Dendritic cell treated with granulocyte-macrophage colony-stimulating factor and Interleukin-4, amounts not matched to agents 40 ng/mL and 50 ng/mL, for 4 days (primary cell): ENCODE data around the gene MAST2.
"Not testable (repeated sequence)": the region's sequence is repeated elsewhere in the genome, so short reads cannot be mapped to it uniquely, and the experiment has no call there.

Source experiments
- H3K27ac Mint-ChIP-seq: one replicate; pipeline ENCODE4 v1.8.0; 2022; ENCODE audit warnings: mild to moderate bottlenecking, mixed read lengths
- H3K27me3 Mint-ChIP-seq: one replicate; pipeline ENCODE4 v1.8.0; 2022; ENCODE audit warnings: mild to moderate bottlenecking, mixed read lengths
- H3K36me3 Mint-ChIP-seq: one replicate; pipeline ENCODE4 v1.8.0; 2022; ENCODE audit warnings: low read depth, mixed read lengths
- H3K4me1 Mint-ChIP-seq: one replicate; pipeline ENCODE4 v1.8.0; 2022; ENCODE audit warnings: low read depth, mixed read lengths
- H3K4me3 Mint-ChIP-seq: one replicate; pipeline ENCODE4 v1.8.0; 2022; ENCODE audit warnings: mild to moderate bottlenecking, moderate library complexity, mixed read lengths
- H3K9me3 Mint-ChIP-seq: one replicate; pipeline ENCODE4 v1.8.0; 2022; ENCODE audit warnings: mixed read lengths
- intact Hi-C: fragments of 100-400 bp; cut with micrococcal nuclease; formaldehyde crosslinking; loops from one replicate; pipeline ENCODE4 v1.15.0; 2022

The MAST2 gene

DNA sequence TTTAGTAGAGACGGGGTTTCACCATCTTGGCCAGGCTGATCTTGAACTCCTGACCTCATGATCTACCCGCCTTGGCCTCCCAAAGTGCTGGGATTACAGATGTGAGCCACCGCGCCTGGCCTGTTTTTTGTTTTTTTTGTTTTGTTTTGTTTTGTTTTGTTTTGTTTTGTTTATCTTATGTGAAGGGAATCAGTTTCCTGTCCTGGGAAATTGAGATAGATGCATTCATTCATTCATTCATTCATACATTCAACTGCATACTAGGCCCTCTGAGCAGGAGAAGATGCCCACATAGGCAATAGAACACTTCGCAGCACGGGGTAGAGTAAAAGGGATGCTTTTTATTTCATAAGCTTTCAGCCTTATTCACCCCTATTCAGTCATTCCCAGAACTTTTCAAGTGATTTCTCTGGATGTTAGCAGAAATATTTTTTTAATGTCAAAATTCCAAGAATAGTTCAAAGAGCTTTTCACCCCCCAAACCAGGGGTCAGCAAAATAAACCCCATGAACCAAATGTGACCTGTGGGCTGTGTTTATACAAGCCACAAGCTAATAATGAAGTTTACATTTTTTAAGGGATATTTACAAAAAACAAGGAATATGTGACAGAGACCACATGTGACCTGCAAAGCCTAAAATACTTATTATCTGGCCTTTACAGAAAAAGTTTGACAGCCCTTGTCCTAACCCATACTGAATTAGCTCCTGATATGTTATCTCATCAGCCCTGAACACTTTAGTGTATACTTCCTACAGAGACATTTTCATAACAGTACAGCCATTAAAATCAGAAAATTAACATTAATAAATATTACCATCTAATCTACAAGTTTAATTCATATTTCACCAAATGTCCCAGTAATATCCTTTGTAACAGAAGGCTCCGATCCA is 127.1 kb downstream of the MAST2 start:
- H3K4me3 Mint-ChIP-seq: no peak overlapping the region

DNA sequence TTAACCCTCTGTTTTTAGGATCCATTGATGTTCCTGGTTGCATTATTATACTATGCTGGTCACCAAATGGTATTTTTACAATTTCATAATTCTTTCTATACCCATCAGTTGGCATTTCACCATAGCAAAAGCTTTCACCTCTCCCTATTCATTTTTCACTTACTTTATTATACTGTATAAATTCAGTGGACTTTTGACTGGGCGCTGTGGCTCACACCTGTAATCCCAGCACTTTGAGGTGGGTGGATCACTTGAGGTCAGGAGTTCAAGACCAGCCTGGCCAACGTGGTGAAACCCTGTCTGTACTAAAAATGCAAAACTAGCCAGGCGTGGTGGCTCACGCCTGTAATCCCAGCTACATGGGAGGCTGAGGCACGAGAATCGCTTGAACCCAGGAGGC is 128.8 kb downstream of the MAST2 start:
- H3K36me3 Mint-ChIP-seq, intact Hi-C loops, H3K9me3 Mint-ChIP-seq, H3K4me3 Mint-ChIP-seq, H3K27me3 Mint-ChIP-seq, H3K27ac Mint-ChIP-seq: not testable (repeated sequence)
- peaks cover 10% of the 10 kb centered on the region for H3K4me1 Mint-ChIP-seq

More for the DNA sequence above, 127.1 kb downstream of the MAST2 start:
- intact Hi-C loops: no loop called here
- H3K36me3 Mint-ChIP-seq: no peaks in the 10 kb centered on the region
- no peaks in the 10 kb centered on the region for H3K9me3 Mint-ChIP-seq
- H3K27ac Mint-ChIP-seq: no peak overlapping the region
- H3K27me3 Mint-ChIP-seq: no peaks in the 10 kb centered on the region
- peaks cover 15% of the 10 kb centered on the region for H3K4me1 Mint-ChIP-seq

- Mint-ChIP-seq H3K4me3 (no peak overlapping the region), H3K9me3 (no peaks in the 10 kb centered on the region), H3K27me3 (no peaks in the 10 kb centered on the region), H3K36me3 (peaks cover 6% of the 10 kb centered on the region), H3K27ac (no peak overlapping the region), H3K4me1 (no peaks in the 10 kb centered on the region)
- intact Hi-C loops: no loop called here
These were observed 131.5 kb downstream of the MAST2 start for GRCh38 chr1:45934947-45935346.

DNA sequence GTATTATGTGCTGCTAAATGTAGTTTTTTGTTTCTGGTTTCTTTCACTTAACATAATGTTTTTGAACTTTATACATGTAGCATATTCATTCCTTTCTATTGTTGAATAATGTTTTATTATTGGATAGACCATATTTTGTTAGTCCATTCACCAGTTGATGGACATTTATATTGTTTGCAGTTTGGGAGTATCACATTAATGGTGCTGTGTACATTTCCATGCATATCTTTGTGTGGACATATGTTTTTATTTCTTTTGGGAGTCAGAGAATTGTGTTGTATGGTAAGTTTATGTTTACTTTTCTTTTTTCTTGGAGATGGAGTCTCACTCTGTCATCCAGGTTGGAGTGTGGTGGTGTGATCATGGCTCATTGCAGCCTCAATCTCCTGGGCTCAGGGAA is 134.6 kb downstream of the MAST2 start:
- Mint-ChIP-seq H3K9me3 (no peaks in the 10 kb centered on the region), H3K36me3 (peaks cover 6% of the 10 kb centered on the region), H3K4me1 (no peaks in the 10 kb centered on the region), H3K27ac (no peak overlapping the region), H3K4me3 (no peak overlapping the region), H3K27me3 (no peaks in the 10 kb centered on the region)
- intact Hi-C loops: no loop called here

DNA sequence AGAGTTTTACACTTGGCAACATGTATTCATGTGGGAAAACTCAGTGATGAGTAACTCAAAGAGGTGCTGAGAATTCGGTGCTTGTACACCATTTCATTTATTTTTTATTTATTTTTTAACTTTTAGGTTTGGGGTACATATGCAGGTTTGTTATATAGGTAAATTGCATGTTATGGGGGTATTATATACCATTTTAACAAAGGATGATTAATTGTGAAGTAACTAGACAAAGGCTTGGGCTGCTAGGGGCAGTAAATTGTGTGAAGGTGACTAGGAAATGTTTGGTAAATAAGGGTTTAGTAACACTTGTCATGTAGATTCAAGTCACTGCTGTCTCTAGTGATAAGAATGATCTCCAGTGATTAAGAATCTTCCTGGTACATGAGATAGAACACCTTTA is 139.0 kb downstream of the MAST2 start:
- Mint-ChIP-seq H3K36me3 (peaks cover 6% of the 10 kb centered on the region), H3K4me1 (no peaks in the 10 kb centered on the region), H3K9me3 (no peaks in the 10 kb centered on the region), H3K27me3 (no peaks in the 10 kb centered on the region), H3K27ac (no peak overlapping the region), H3K4me3 (no peak overlapping the region)
- intact Hi-C loops: no loop called here

- no peak overlapping the region for H3K27ac Mint-ChIP-seq
- peaks cover 1% of the 10 kb centered on the region for H3K36me3 Mint-ChIP-seq
- H3K4me1 Mint-ChIP-seq: no peaks in the 10 kb centered on the region
- intact Hi-C loops: no loop called here
- H3K9me3 Mint-ChIP-seq: peaks cover 6% of the 10 kb centered on the region
- no peaks in the 10 kb centered on the region for H3K27me3 Mint-ChIP-seq
- no peak overlapping the region for H3K4me3 Mint-ChIP-seq
These were observed 139.8 kb downstream of the MAST2 start for GRCh38 chr1:45943185-45943584.

DNA sequence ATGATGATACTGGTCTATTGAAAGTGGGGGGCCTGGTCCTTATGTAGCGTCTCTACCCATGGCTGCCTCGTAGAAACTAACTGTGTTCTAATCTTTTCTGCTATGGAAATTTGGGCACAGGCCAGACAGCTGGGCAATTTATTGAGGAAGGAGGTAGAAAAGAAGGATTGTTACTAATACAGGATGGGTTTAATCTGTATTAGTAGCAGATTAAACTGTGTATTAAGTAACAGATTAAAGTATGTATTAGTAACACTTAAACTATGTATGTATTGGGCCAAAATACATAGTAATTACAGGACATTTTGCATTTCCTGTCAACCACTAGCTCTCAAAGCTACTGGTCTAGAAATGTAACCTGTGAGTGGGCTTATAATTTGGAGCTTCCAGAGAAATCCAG is 142.0 kb downstream of the MAST2 start:
- Mint-ChIP-seq H3K36me3 (no peaks in the 10 kb centered on the region), H3K27me3 (no peaks in the 10 kb centered on the region), H3K9me3 (peaks cover 7% of the 10 kb centered on the region), H3K27ac (no peak overlapping the region), H3K4me1 (peaks cover 5% of the 10 kb centered on the region), H3K4me3 (no peak overlapping the region)
- intact Hi-C loops: no loop called here

DNA sequence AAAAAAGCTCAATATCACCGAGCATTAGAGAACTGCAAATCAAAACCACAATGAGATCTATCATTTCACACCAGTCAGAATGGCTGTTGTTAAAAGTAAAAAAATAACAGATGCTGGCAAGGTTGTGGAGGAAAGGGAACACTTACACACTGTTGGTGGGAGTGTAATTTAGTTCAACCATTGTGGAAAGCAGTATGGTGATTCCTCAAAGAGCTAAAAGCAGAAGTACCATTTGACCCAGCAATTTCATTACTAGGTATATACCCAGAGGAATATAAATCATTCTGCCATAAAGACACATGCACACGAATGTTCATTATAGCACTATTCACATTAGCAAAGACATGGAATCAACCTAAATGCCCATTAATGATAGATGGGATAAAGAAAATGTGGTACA is 146.1 kb downstream of the MAST2 start:
- peaks cover 12% of the 10 kb centered on the region for H3K4me1 Mint-ChIP-seq
- H3K36me3 Mint-ChIP-seq, H3K27me3 Mint-ChIP-seq, H3K4me3 Mint-ChIP-seq, intact Hi-C loops, H3K27ac Mint-ChIP-seq, H3K9me3 Mint-ChIP-seq: not testable (repeated sequence)

DNA sequence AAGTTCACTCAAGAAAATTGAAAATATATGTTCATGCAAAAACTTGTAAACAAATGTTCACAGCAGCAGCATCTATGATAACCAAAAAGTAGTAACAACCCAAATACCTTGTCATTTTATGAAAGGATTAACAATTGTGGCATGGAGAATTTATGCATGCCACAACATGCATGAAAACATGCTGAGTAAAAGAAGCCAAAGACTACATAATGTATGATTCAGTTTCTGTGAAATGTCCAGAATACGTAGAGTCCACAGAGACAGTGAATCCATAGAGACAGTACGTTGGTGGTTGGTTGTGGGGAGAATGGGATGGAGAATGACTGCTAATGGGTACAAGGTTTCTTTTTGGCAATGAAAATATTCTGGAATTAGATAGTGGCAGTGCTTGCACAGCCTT is 148.7 kb downstream of the MAST2 start:
- Mint-ChIP-seq H3K27me3 (no peaks in the 10 kb centered on the region), H3K36me3 (no peaks in the 10 kb centered on the region), H3K9me3 (peaks cover 7% of the 10 kb centered on the region), H3K27ac (no peak overlapping the region), H3K4me1 (peaks cover 12% of the 10 kb centered on the region), H3K4me3 (no peak overlapping the region)
- intact Hi-C loops: no loop called here

- Mint-ChIP-seq H3K4me3 (no peak overlapping the region), H3K9me3 (no peaks in the 10 kb centered on the region), H3K36me3 (no peaks in the 10 kb centered on the region), H3K4me1 (peaks cover 15% of the 10 kb centered on the region), H3K27me3 (no peaks in the 10 kb centered on the region), H3K27ac (no peak overlapping the region)
- intact Hi-C loops: no loop called here
These were observed 150.8 kb downstream of the MAST2 start for GRCh38 chr1:45953934-45954847.

GRCh38 chr1:45957684-45958083 is 154.3 kb downstream of the MAST2 start:
- H3K4me1 Mint-ChIP-seq: peaks cover 13% of the 10 kb centered on the region
- H3K4me3 Mint-ChIP-seq: no peak overlapping the region
- no peaks in the 10 kb centered on the region for H3K9me3 Mint-ChIP-seq
- no peaks in the 10 kb centered on the region for H3K27me3 Mint-ChIP-seq
- peaks cover 16% of the 10 kb centered on the region for H3K36me3 Mint-ChIP-seq
- H3K27ac Mint-ChIP-seq: no peak overlapping the region
- intact Hi-C loops: no loop called here

GRCh38 chr1:45958317-45958716 is 154.9 kb downstream of the MAST2 start:
- peaks cover 16% of the 10 kb centered on the region for H3K36me3 Mint-ChIP-seq
- no peak overlapping the region for H3K4me3 Mint-ChIP-seq
- peaks cover 13% of the 10 kb centered on the region for H3K4me1 Mint-ChIP-seq
- no peaks in the 10 kb centered on the region for H3K9me3 Mint-ChIP-seq
- H3K27ac Mint-ChIP-seq: no peak overlapping the region
- intact Hi-C loops: no loop called here
- no peaks in the 10 kb centered on the region for H3K27me3 Mint-ChIP-seq

DNA sequence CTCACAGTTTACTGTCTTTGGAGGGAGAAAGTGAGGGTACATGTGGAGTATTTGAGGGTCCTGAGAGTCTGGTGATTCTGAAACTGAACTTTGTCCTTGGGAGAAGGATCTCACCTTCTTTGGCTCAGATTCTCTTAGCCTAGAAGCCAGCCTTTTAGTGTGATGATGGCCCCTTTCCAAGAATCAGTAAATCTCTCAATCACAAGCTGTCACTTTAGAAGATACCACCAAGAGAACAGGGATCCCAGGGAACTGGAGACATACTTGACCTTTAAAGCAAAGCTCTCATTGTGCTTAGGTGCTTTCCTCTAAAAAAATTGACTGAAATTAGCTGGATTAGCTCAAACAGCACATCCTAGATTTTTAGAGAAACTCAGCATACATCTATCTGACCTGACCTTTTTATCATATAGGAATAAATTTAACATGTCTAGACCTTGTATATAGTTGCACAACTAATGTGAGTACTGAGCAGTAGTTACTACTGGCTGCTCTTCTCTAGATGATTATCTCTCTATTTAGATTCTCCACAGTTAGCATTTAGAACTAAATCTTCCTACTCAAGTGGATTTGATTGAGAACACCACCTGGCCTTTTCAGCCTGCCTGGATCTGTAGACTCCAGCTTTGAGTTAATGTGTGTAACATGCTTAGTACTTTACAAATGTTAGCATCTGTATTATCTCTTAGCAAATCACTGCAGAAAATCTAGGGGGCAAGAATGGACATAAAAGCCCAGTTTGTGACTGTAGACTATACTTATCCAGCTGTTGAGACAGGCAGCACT is 157.7 kb downstream of the MAST2 start:
- no peaks in the 10 kb centered on the region for H3K9me3 Mint-ChIP-seq
- no peaks in the 10 kb centered on the region for H3K27me3 Mint-ChIP-seq
- H3K4me3 Mint-ChIP-seq: no peak overlapping the region
- H3K36me3 Mint-ChIP-seq: peaks cover 27% of the 10 kb centered on the region
- intact Hi-C loops: no loop called here
- no peak overlapping the region for H3K27ac Mint-ChIP-seq
- H3K4me1 Mint-ChIP-seq: peaks cover 6% of the 10 kb centered on the region

DNA sequence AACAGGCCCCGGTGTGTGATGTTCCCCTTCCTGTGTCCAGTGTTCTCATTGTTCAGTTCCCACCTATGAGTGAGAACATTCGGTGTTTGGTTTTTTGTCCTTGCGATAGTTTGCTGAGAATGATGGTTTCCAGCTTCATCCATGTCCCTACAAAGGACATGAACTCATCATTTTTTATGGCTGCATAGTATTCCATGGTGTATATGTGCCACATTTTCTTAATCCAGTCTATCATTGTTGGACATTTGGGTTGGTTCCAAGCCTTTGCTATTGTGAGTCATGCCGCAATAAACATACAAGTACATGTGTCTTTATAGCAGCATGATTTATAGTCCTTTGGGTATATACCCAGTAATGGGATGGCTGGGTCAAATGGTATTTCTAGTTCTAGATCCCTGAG is 158.5 kb downstream of the MAST2 start:
- H3K4me1 Mint-ChIP-seq, intact Hi-C loops, H3K27ac Mint-ChIP-seq, H3K27me3 Mint-ChIP-seq, H3K9me3 Mint-ChIP-seq, H3K4me3 Mint-ChIP-seq: not testable (repeated sequence)
- H3K36me3 Mint-ChIP-seq: peaks cover 27% of the 10 kb centered on the region
